NB4 (cell line): ENCODE data around the gene ACE.

ENCODE experiments used
- DNase-seq: peaks from one replicate; pipeline ENCODE4 v3.0.0; 2010; ENCODE audit warnings: low read depth
- H3K4me3 ChIP-seq: one replicate; pipeline ENCODE4 v1.5.1; 2011; ENCODE audit warnings: mild to moderate bottlenecking, low read depth, low read length, moderate library complexity
- MYC ChIP-seq: IDR thresholded peaks from 2 replicates; pipeline ENCODE4 v1.6.1; 2011; ENCODE audit warnings: low read depth, low read length
- POLR2A ChIP-seq: IDR thresholded peaks from 2 replicates; pipeline ENCODE4 v1.6.1; 2011; ENCODE audit warnings: mild to moderate bottlenecking; ENCODE audit not compliant: insufficient read length; ENCODE audit errors: extremely low read depth
- TF ChIP-seq, protein P1 (sequence below): IDR thresholded peaks from 2 replicates; pipeline ENCODE4 v1.6.1; 2011; ENCODE audit warnings: low read depth, low read length
- TF ChIP-seq, protein P2 (sequence below): IDR thresholded peaks from one replicate; pipeline ENCODE4 v1.5.1; 2012; ENCODE audit warnings: low read depth, low read length

ACE gene

DNA sequence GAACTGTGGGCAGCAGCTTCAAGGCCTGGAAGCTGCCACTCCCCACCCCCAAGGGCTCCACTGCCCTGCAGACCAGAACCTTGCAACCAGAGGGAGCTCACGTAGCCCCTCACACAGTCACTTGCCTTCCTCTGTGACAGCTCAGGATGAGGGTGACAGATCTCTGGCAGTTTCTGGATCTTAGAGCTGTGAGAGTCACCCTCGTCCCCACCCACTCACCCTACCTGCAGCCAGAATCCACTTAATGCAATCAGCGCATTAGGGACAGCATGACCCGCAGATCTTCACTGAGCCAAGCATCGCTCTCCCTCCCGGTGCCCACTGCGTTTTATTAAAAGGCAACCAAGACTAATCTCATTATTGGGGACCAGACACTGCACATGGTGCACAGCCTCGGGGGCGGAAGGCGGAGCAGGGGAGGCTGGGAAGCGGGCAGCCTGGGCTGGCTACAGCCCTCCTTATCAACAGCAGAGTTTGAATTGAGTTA lies 34.3 kb upstream of the ACE start:
- no peak for TF ChIP-seq MYC
- TF ChIP-seq POLR2A = no peak
- TF ChIP-seq, protein P1, sequence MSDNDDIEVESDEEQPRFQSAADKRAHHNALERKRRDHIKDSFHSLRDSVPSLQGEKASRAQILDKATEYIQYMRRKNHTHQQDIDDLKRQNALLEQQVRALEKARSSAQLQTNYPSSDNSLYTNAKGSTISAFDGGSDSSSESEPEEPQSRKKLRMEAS = no peak
- TF ChIP-seq, protein P2, sequence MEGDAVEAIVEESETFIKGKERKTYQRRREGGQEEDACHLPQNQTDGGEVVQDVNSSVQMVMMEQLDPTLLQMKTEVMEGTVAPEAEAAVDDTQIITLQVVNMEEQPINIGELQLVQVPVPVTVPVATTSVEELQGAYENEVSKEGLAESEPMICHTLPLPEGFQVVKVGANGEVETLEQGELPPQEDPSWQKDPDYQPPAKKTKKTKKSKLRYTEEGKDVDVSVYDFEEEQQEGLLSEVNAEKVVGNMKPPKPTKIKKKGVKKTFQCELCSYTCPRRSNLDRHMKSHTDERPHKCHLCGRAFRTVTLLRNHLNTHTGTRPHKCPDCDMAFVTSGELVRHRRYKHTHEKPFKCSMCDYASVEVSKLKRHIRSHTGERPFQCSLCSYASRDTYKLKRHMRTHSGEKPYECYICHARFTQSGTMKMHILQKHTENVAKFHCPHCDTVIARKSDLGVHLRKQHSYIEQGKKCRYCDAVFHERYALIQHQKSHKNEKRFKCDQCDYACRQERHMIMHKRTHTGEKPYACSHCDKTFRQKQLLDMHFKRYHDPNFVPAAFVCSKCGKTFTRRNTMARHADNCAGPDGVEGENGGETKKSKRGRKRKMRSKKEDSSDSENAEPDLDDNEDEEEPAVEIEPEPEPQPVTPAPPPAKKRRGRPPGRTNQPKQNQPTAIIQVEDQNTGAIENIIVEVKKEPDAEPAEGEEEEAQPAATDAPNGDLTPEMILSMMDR = no peak
- DNase-seq = peak; percentile 52
- H3K4me3 ChIP-seq = no peak overlapping the region

DNA sequence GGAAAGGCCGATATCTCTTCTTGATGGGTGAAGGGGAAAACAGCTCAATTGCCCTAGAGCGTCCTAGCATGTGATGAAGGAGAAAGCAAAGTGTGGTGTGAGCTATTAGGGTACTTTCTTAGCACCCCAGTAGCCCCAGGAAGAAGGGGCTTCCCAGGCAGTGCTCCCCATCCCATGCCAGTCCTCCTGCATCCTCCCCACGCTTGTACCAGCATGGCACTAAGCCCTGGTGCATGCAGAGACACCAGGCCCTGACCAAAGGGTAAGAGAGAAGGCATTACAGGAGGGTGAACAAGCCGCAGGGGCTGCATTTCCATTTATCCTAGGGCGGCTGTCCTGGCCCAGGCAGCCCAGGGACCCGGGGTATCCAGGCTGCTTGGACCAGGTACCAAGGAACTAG lies 33.8 kb upstream of the ACE start:
- DNase-seq = no peak
- no peak overlapping the region for H3K4me3 ChIP-seq
- TF ChIP-seq MYC (no peak), POLR2A (no peak)
- TF ChIP-seq, protein P2 = no peak
- TF ChIP-seq, protein P1 = no peak

GRCh38 chr17:63444457-63444856 lies 32.4 kb upstream of the ACE start:
- DNase-seq = no peak
- TF ChIP-seq POLR2A = no peak
- no peak for TF ChIP-seq MYC
- TF ChIP-seq, protein P1 = no peak
- TF ChIP-seq, protein P2 = no peak
- H3K4me3 ChIP-seq = no peak overlapping the region

DNA sequence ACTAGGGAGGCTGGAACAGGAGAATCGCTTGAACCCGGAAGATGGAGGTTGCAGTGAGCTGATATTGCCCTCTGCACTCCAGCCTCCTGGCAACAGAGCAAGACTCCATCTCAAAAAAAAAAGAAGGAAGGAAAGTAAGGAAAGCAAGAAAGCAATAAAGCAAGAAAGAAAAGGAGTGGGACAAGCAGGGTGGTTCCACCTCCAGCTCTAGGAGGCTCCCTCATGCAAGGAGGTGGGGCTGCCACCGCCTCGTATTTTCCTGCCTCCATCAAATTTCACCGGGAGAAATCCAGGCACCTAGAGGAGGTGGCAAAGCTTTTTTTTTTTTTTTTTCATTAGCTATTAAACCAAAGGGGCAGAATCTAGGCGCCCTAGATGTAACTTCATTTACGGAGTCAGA lies 31.8 kb upstream of the ACE start:
- no peak for DNase-seq
- TF ChIP-seq POLR2A = no peak
- no peak for TF ChIP-seq MYC
- TF ChIP-seq, protein P2 = no peak
- TF ChIP-seq, protein P1 = no peak
- H3K4me3 ChIP-seq = no peak overlapping the region

DNA sequence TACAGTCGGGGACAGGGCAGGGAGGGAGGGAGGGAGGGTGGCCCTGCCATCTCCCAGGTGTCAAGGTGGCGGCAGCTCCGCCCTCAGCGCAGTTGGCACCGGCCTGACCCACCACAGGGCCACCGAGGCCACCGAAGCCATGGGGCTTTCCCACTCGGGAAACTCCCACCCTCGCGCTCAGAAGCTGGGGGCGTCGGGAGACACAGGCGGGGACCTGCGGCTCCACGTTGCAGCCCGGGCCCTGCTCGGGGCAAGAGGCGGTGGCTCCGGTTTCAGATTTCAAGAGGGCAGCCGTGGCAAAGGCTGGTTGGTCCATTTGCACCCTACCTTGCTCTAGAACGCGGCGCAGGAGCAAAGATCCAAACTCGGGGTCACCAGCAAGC lies 31.3 kb upstream of the ACE start:
- TF ChIP-seq, protein P1 = no peak
- TF ChIP-seq, protein P2 = no peak
- TF ChIP-seq MYC (no peak), POLR2A (no peak)
- H3K4me3 ChIP-seq = no peak overlapping the region
- no peak for DNase-seq
